IPS DF 4.7 (cell line): Measurements from ENCODE around the gene VDR.

ENCODE experiments used
- DNase-seq: peaks from one replicate; pipeline ENCODE4 v3.0.0-alpha.2; 2013; ENCODE audit warnings: low spot score; ENCODE audit errors: extremely low read depth

The VDR gene

DNA sequence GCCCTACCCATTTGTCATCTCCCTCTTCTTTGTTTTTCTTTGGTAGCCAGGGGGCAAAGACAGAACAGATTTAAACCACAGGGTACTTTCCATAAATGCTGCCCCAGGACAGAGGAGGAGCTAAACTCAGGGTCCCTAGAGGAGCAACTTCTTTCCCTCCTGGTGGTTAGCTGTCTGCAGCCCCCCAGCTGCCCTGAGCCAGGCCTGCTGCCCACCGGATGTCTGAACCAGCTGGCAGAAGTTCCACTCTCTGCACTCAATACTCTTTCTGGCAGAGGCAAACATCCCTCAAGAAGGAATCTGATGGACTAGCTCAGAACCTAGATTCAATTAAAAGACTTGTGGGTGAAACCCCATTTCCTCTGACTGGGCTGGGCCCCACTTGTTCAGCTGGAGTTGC is 10.7 kb downstream of the VDR start:
- no peak for DNase-seq

GRCh38 chr12:47892819-47893218 is 12.0 kb downstream of the VDR start:
- no peak for DNase-seq

DNA sequence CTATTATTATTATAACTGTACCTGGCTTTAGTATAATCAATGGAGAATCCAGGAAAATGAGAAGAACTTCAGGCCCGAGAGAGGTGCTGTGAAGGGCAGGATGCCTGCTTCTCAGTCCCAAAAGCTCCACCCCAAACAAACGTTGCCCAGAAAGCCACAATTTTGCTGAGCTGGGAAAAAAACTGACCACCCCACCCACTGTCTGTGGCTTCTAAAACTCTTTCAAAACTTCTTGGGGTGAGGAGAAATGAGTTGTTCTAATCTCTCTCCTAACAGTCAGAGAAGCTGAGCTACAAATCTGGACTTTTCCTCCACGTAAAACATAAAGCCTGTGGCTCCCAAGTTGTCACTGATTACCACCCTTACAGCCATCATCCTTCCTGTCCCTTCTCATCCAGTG is 13.4 kb downstream of the VDR start:
- no peak for DNase-seq

- DNase-seq: no peak
These were observed 15.8 kb downstream of the VDR start for GRCh38 chr12:47889040-47889439.

DNA sequence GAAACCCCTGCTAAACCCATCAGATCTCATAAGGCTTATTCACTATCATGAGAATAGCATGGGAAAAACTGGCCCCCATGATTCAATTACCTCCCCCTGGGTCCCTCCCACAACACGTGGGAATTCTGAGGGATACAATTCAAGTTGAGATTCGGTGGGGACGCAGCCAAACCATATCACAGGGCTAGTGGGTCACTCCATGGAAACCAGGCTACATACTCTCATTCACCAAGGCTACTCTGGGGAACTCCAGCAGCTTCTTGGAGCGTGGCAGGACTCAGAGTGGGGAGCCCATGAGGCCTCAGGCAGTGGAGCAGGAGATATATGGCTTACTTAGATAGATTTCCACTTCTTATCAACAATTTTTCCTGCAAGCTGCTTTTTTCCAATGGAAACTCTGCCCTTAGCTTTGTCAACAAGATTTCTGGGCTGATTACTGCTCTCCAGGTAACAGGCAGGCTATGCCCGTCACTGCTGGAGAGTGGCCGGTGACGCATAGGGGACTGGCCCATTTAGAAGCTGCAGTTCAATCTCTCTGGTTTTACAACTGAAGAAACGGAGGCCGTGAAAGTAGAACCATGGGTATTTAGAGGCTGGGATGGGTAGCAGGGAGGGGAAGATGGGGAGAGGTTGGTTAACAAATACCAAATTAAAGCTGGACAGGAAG is 16.5 kb downstream of the VDR start:
- DNase-seq: no peak

- DNase-seq: no peak
These were observed 17.3 kb downstream of the VDR start for GRCh38 chr12:47887529-47887928.

- no peak for DNase-seq
These were observed 18.1 kb downstream of the VDR start for GRCh38 chr12:47886510-47887240.

- no peak for DNase-seq
These were observed 19.2 kb downstream of the VDR start for GRCh38 chr12:47885566-47885965.

DNA sequence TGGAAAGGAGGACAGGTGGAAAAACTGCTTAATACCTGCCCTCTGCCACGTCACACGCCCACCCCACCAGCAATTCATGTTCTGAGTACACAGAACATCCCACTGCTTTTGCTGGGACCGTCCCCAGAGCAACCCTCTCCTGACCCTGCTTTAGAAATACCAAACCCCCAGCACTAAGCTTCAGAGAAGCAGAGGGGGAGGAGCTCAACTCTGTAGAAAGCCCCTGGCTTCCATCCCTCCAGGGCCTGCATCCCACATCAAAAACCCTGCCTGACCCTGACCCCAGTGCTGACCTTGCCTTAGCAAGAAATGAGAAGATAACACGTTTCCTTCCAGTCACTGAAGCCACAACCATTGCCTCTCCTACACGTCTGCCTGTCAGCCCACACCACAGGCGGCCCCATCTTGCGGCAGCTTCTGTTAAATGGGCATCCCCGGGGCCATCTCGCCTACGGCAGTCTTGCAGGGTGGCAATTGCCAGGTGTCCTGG is 19.7 kb downstream of the VDR start:
- DNase-seq: no peak

GRCh38 chr12:47884501-47884900 is 20.3 kb downstream of the VDR start:
- no peak for DNase-seq

- no peak for DNase-seq
These were observed 21.1 kb downstream of the VDR start for GRCh38 chr12:47883663-47884195.

DNA sequence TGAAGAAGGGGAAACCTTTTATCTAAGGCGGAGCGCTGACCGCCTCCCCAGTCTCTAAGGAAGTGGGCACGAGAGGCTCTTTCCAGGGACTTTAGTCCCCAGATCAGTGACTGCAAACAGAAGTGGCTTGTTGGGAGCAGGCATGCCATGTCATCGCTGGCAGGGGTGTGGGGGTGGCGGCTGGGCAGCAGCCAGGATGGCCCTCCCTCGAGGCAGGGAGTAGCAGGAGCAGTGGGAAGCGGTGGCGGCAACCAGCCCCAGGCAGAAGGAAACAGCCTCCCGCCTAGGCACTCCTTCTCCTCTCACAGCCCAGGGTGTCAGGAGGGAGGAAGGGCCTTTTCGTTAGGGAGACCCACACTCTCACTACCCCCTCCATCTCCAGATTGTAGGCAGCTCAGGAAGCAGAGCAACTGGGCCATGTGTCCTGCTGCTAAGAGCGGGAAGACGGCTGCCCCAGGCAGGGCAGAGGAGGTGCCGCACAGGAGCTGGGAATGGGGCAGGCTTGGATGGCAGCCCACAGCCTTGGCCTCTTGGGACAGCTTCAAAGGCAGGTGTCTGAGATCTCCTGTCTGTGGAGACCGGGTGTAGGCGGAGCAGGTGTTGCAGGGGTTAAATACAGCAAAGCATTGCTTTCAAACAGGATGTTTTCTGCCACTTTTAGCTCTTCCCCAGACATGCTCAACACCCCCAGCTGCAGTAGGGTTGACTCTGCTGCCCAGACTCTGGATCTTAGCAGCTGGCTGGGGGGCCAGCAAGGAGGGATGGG is 21.8 kb downstream of the VDR start:
- no peak for DNase-seq

GRCh38 chr12:47881826-47882427 is 22.9 kb downstream of the VDR start:
- DNase-seq: no peak

DNA sequence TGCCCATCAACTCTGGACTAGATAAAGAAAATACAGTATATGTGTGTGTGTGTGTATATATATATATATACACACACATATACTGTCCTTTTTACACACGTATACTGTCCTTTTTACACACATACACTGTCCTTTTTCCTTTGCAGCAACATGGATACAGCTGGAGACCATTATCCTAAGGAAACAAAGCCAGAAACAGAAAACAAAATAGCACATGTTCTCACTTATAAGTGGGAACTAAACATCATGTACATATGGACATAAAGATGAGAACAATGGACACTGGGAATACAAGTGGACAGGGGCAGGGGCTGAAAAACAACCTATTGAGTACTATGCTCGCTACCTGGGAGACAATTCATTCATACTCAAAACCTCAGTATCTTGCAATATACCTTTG is 23.7 kb downstream of the VDR start:
- no peak for DNase-seq

DNA sequence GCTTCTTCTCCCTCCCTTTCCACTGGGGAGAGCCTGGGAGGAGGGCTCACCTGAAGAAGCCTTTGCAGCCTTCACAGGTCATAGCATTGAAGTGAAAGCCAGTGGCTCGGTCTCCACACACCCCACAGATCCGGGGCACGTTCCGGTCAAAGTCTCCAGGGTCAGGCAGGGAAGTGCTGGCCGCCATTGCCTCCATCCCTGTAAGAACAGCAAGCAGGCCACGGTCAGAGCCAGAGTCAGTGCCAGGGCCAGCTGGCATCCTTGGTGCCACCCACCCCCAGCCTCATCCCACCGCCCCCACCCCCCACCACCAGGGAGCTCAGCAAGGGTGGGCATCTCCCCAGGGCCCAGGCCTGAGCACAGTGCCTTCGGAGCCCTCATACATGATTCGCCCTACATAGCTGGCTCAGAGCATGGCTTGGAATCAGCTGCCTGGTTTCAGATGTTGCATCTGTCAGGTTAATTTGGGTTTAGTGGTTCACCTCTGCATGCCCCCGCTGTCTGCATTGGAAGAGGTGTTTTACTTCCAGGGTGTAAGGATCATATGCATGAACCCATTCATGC is 25.8 kb downstream of the VDR start:
- DNase-seq: no peak

DNA sequence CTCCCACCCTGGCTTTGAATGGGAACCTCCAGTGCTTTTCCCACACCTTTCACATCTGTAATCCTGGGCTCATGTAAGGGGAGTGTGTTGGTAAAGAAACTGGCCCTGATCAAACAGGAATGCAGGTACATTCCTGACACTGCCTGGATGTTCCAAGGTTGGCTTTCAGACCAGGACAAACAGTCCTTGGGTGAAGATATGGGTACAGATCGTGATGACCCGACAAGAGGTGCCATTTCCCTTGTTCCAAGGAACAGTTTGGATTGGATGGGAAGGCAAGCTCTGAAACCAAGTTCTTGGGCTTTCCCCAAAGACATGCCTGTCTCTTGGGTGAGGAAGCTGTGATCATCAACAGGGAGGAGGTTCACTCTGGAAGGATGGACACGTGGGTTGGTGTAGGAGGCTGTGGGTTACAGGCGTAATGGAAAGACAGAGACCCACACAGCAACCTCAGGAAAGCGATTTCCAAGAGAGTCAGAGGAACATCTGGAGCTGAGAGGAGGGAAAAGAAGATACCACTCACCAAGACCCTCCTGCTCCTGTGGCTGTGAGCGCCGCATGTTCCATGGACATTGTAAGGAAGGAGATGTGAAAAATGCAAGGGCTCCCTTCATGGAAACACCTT is 26.4 kb downstream of the VDR start:
- DNase-seq: no peak

DNA sequence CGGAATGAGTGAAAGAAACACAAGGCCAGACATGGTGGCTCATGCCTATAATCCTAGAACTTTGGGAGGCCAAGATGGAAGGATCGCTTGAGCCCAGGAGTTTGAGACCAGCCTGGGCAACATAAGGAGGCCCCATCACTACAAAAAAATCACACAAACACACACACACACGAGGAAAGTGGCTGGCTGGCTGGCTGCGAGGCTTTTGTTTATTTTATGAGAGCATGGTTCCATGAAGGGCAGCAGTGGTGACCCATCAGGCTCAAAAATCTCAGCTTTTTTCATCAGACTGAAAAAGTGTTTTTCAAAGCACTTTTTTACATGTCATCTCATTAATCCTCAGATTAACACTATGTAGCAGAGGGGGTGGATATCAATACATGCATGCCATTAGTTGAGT is 27.7 kb downstream of the VDR start:
- no peak for DNase-seq

- no peak for DNase-seq
These were observed 28.3 kb downstream of the VDR start for GRCh38 chr12:47876440-47876960.

- DNase-seq: no peak
These were observed 28.9 kb downstream of the VDR start for GRCh38 chr12:47875746-47876439.

DNA sequence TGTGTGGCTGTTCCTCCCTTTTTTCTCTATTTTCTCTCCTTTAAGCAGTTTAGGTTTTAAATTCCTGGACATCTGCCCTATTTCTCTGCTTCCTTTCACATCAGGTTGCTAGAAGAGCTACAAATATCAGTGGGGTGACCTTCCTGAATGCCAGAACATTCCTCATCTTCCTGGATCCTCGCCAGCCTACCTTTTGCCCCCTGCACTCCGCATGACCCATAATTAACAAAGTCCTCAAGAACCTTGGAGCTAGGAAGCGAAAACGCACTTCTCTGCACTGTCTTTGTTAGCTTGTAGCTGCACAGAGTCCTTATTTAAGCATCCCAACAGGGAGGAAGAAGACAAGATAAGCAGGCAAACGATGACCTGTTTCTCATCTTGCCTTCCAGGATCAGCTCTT is 30.5 kb downstream of the VDR start:
- no peak for DNase-seq
